ENCODE data around the gene TPRG1.

GRCh38 chr3:189165092-189165612 is 6.6 kb upstream of the TPRG1 start:
- TF ChIP-seq CTCF (IDR thresholded peaks at IDR 0.05) (no peak), EP300 (IDR thresholded peaks at IDR 0.05; ENCODE audit: low read depth) (no peak)
